Measurements from ENCODE around the gene CIZ1. TPM values are rescaled to one million over a fixed set of nuclear protein-coding genes. Genes with fewer than 3 reads are reported as not detected.
A peak's percentile ranks its signal among the peaks of the same experiment; 100 is the strongest.

Gene CIZ1
- total RNA-seq, 1 donor from 2014 or later: 140 TPM

DNA sequence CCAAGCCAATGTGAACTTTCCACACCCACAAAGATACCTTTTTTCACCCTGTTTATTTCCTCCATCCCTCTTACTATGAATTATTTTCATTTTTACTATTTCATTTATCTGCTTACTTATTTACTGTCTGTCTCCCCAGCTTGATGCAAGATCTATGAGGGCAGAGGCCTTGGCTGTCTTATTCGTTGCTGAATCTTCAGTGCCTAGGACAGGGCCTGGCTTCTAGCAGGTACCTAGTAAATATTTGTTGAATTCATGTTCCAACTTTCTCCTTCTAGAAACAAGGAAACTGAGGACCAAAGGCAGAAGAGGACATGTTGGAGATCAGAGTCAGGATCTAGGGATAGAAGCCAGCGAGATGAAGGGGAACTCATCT, 11.3 kb upstream of the CIZ1 start:
- H3K27me3 Mint-ChIP-seq (ENCODE audit: low read depth): no peaks in the 10 kb centered on the region
- peaks cover 47% of the 10 kb centered on the region for H3K4me1 Mint-ChIP-seq (ENCODE audit: low read depth)
- TF ChIP-seq, protein P1, sequence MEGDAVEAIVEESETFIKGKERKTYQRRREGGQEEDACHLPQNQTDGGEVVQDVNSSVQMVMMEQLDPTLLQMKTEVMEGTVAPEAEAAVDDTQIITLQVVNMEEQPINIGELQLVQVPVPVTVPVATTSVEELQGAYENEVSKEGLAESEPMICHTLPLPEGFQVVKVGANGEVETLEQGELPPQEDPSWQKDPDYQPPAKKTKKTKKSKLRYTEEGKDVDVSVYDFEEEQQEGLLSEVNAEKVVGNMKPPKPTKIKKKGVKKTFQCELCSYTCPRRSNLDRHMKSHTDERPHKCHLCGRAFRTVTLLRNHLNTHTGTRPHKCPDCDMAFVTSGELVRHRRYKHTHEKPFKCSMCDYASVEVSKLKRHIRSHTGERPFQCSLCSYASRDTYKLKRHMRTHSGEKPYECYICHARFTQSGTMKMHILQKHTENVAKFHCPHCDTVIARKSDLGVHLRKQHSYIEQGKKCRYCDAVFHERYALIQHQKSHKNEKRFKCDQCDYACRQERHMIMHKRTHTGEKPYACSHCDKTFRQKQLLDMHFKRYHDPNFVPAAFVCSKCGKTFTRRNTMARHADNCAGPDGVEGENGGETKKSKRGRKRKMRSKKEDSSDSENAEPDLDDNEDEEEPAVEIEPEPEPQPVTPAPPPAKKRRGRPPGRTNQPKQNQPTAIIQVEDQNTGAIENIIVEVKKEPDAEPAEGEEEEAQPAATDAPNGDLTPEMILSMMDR (IDR thresholded peaks at IDR 0.05): no peak
- peak overlapping the region; percentile 66 for H3K4me3 Mint-ChIP-seq (ENCODE audit: unreplicated experiment)
- no peaks in the 10 kb centered on the region for H3K9me3 Mint-ChIP-seq (ENCODE audit: low read depth)
- no peaks in the 10 kb centered on the region for H3K36me3 Mint-ChIP-seq (ENCODE audit: low read depth)
- H3K27ac Mint-ChIP-seq (ENCODE audit: unreplicated experiment): peak overlapping the region; percentile 78
- no peak for DNase-seq (ENCODE audit: low spot score)

DNA sequence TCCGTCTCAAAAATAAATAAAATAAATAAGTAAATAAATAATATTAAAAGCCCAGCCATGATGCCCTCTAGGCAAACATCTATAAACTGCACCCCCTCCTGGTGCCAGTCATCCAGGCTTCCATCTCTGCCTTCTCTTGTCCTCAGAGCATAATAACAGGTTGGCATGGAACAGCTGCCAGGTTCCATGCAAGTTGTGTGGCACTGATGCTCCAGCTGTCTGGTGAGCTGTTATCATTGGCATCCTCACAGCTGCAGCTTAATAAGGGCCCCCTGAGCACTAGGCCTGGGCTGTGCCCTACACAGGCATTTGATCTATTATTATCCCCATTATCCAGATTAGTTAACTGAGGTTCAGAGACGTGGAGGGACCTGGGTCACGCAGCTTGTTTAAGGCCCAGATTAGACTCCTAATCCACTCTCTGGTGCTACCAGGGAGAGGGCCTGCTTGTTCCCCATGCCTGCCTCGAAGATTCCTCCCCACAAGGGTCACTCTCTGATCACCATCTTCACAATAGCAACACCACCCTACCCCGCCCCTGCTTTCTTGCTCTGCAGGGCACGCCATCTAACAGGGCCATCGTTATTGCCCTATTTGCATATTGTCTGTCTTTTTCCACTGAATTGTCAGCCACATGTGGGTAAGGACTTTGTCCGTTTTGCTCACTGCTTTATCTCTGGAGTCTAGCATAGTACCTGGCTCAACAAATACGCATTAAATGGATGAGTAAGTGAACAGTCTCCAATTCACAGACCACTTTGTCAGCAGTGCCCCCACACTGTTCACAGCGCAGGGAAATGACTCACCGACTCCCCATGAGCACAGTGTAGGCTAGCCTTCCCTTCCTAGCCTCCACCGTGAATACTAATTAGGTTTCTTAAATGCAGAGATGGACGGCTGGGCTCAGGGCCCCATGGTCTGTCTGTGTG, 10.3 kb upstream of the CIZ1 start:
- no peaks in the 10 kb centered on the region for H3K9me3 Mint-ChIP-seq (ENCODE audit: low read depth)
- DNase-seq (ENCODE audit: low spot score): no peak
- H3K27ac Mint-ChIP-seq (ENCODE audit: unreplicated experiment): peak overlapping the region; percentile 77
- H3K27me3 Mint-ChIP-seq (ENCODE audit: low read depth): no peaks in the 10 kb centered on the region
- H3K36me3 Mint-ChIP-seq (ENCODE audit: low read depth): no peaks in the 10 kb centered on the region
- TF ChIP-seq, protein P1 (IDR thresholded peaks at IDR 0.05): peak; percentile 18
- peaks cover 42% of the 10 kb centered on the region for H3K4me1 Mint-ChIP-seq (ENCODE audit: low read depth)
- no peak overlapping the region for H3K4me3 Mint-ChIP-seq (ENCODE audit: unreplicated experiment)

DNA sequence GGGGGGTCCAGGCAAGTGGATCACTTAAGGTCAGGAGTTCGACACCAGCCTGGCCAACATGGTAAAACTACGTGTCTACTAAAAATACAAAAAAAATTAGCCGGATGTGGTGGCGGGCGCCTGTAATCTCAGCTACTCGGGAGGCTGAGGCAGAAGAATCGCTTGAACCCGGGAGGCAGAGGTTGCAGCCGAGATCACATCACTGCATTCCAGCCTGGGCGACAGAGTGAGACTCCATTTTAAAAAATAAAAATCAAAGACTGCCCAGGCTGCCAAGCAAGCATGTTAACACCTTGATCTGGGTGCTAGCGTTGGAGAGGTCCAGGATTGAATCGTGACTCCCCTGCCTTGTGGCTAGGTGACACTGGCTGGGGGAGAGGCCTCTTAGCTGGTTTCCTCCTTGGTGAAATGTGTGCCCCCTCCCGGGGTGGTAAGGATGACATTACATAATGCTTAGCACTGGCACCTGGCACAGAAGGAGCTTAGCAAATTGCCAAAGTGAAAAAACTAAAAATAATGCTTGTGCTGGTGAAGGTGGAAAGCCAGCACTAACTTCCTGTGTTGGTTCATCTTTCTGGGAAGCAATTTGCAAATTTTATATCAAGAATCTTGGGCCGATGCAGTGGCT, 2.2 kb upstream of the CIZ1 start:
- TF ChIP-seq, protein P1 (IDR thresholded peaks at IDR 0.05): no peak
- Mint-ChIP-seq H3K9me3 (ENCODE audit: low read depth) (no peaks in the 10 kb centered on the region), H3K27ac (ENCODE audit: unreplicated experiment) (no peak overlapping the region), H3K36me3 (ENCODE audit: low read depth) (peaks cover 6% of the 10 kb centered on the region), H3K4me1 (ENCODE audit: low read depth) (peaks cover 23% of the 10 kb centered on the region), H3K27me3 (ENCODE audit: low read depth) (no peaks in the 10 kb centered on the region), H3K4me3 (ENCODE audit: unreplicated experiment) (no peak overlapping the region)
- DNase-seq (ENCODE audit: low spot score): no peak

DNA sequence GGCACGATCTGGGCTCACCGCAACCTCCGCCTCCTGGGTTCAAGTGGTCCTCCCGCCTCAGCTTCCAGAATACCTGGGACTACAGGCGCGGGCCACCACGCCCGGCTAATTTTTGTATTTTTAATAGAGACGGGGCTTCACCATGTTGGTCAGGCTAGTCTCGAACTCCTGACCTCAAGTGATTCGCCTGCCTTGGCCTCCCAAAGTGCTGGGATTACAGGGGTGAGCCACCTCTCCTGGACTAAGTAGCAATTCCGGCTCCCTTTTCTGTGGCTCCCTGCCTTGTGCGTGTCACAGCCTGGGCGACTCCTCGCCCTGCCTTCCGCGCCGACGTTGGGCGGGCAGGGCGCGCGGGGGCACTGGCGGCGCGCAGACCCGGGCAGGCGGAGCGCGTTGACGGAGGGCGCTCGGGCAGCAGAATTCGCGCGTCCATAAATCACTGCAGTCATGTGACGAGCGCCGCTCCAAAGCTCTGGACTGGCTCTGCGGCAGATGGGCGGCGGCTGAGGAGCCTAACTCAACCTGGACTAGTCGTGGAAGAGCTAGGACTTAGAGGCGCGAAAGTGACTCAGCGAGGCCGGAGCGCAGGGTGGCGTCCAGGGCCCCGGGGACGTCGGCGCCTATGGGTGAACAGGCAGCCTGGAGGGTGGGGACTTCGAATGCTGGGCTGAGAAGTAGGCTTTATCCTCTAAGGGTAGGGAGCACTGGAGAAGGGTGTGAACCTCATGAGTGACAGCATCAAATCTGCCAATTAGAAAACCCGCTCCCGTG, 1.4 kb upstream of the CIZ1 start:
- TF ChIP-seq, protein P1 (IDR thresholded peaks at IDR 0.05): no peak
- Mint-ChIP-seq H3K27ac (ENCODE audit: unreplicated experiment) (no peak overlapping the region), H3K9me3 (ENCODE audit: low read depth) (no peaks in the 10 kb centered on the region), H3K4me1 (ENCODE audit: low read depth) (peaks cover 29% of the 10 kb centered on the region), H3K27me3 (ENCODE audit: low read depth) (no peaks in the 10 kb centered on the region), H3K4me3 (ENCODE audit: unreplicated experiment) (no peak overlapping the region), H3K36me3 (ENCODE audit: low read depth) (peaks cover 9% of the 10 kb centered on the region)
- no peak for DNase-seq (ENCODE audit: low spot score)

Data from chondrocyte (in vitro differentiated cells).